ENCODE data around the gene EXOC4.

- TF ChIP-seq POLR2A (IDR thresholded peaks at IDR 0.05) (no peak), CTCF (IDR thresholded peaks at IDR 0.05) (no peak)
Observed at GRCh38 chr7:133672866-133673265, 420.0 kb downstream of the EXOC4 start.
